Measurements from ENCODE around the gene PAK2. TPM values are rescaled to one million over a fixed set of nuclear protein-coding genes. Genes with fewer than 3 reads are reported as not detected.

Gene PAK2
- polyA plus RNA-seq, 1 of the 3 experiments (the other 2 are of a cell fraction): 27.9 TPM

GRCh38 chr3:196700801-196701200 lies 38.9 kb upstream of the PAK2 start:
- POLR2A ChIA-PET: no interaction called here
- CTCF ChIA-PET: no interaction called here

GRCh38 chr3:196706327-196706726 lies 33.3 kb upstream of the PAK2 start:
- no peak overlapping the region for H3K4me3 ChIP-seq (ENCODE audit: low read depth in 2 of 2, low read length in 1 of 2)

More at GRCh38 chr3:196700801-196701200, 38.9 kb upstream of the PAK2 start:
- WGBS (ENCODE audit: low lambda C conversion rate): 68% methylated on average over 4 of the region's 4 CpGs
- H3K27me3 ChIP-seq (ENCODE audit: insufficient read depth): no peaks in the 10 kb centered on the region
- no peak overlapping the region for H2AFZ ChIP-seq (ENCODE audit: low read depth)
- H3K79me2 ChIP-seq (ENCODE audit: insufficient read depth): no peaks in the 10 kb centered on the region
- no peaks in the 10 kb centered on the region for H3K9me2 ChIP-seq
- H3K9ac ChIP-seq: no peak overlapping the region
- no peak overlapping the region for H3K4me2 ChIP-seq
- TF ChIP-seq EP300 (IDR thresholded peaks at IDR 0.05; ENCODE audit: borderline replicate concordance in 1 of 2, low read depth in 1 of 2, low read length in 1 of 2) (no peak), TAF1 (IDR thresholded peaks at IDR 0.05; ENCODE audit: borderline replicate concordance, low read depth, low read length) (no peak), POLR2AphosphoS5 (IDR thresholded peaks at IDR 0.05; ENCODE audit: low read depth, low read length) (no peak), TCF12 (IDR thresholded peaks at IDR 0.05) (no peak), RXRA (IDR thresholded peaks at IDR 0.05; ENCODE audit: borderline replicate concordance, low read depth) (no peak), EZH2phosphoT487 (IDR thresholded peaks at IDR 0.05; ENCODE audit: borderline replicate concordance, low read depth) (no peak), FOXM1 (IDR thresholded peaks at IDR 0.05; ENCODE audit: low read depth) (no peak), RFX5 (IDR thresholded peaks at IDR 0.05; ENCODE audit: low read length) (no peak), ELF1 (IDR thresholded peaks at IDR 0.05) (no peak), FOSL2 (IDR thresholded peaks at IDR 0.05; ENCODE audit: borderline replicate concordance, low read depth) (no peak), PBX3 (IDR thresholded peaks at IDR 0.05) (no peak), YY1 (IDR thresholded peaks at IDR 0.05; ENCODE audit: low read depth) (no peak), MXI1 (IDR thresholded peaks at IDR 0.05; ENCODE audit: low read depth, low read length) (no peak), SIN3A (IDR thresholded peaks at IDR 0.05; ENCODE audit: borderline replicate concordance, low read depth, low read length) (no peak), CTCF (IDR thresholded peaks at IDR 0.05) (no peak)
- H3F3A ChIP-seq (replicated peaks; ENCODE audit: insufficient read depth): no peaks in the 10 kb centered on the region
- H3K4me1 ChIP-seq (ENCODE audit: control insufficient read depth in 1 of 2, insufficient read depth in 2 of 2, low read depth in 1 of 2, low read length in 1 of 2): no peaks in the 10 kb centered on the region
- H3K4me3 ChIP-seq (ENCODE audit: low read depth in 2 of 2, low read length in 1 of 2): no peak overlapping the region
- H3K36me3 ChIP-seq (replicated peaks in 1 of 2; ENCODE audit: control insufficient read depth in 1 of 2, insufficient read depth in 2 of 2, low read length in 1 of 2): no peaks in the 10 kb centered on the region
- H3K9me3 ChIP-seq: no peaks in the 10 kb centered on the region
- no peak overlapping the region for H3K27ac ChIP-seq (ENCODE audit: low read depth in 2 of 2, low read length in 1 of 2)
- no peak for DNase-seq
- H4K20me1 ChIP-seq (ENCODE audit: insufficient read depth): no peaks in the 10 kb centered on the region

More at GRCh38 chr3:196706327-196706726, 33.3 kb upstream of the PAK2 start:
- H3F3A ChIP-seq (replicated peaks; ENCODE audit: insufficient read depth): peaks cover 6% of the 10 kb centered on the region
- H3K9ac ChIP-seq: no peak overlapping the region
- WGBS (ENCODE audit: low lambda C conversion rate): 79% methylated on average over 5 of the region's 5 CpGs
- 0 out of 2 replicates have a peak, but pooled peaks cover 4% of the 10 kb centered on the region for H3K79me2 ChIP-seq (ENCODE audit: insufficient read depth)
- H4K20me1 ChIP-seq (ENCODE audit: insufficient read depth): no peaks in the 10 kb centered on the region
- H3K9me3 ChIP-seq: no peaks in the 10 kb centered on the region
- no peak for TF ChIP-seq CHD2 (IDR thresholded peaks at IDR 0.05; ENCODE audit: low read length, partially characterized antibody)
- no peak for TF ChIP-seq ZBTB33 (IDR thresholded peaks at IDR 0.05; ENCODE audit: borderline replicate concordance, low read depth)
- no peak for TF ChIP-seq GABPA (IDR thresholded peaks at IDR 0.05; ENCODE audit: low read depth)
- no peak for TF ChIP-seq CTCF (IDR thresholded peaks at IDR 0.05)
- TF ChIP-seq FOSL2 (IDR thresholded peaks at IDR 0.05; ENCODE audit: borderline replicate concordance, low read depth): no peak
- no peak overlapping the region for H3K27ac ChIP-seq (ENCODE audit: low read depth in 2 of 2, low read length in 1 of 2)
- H3K4me1 ChIP-seq (ENCODE audit: control insufficient read depth in 1 of 2, insufficient read depth in 2 of 2, low read depth in 1 of 2, low read length in 1 of 2): peaks cover 0 to 3% of the 10 kb centered on the region in 2 experiments; a peak in 1 of 4 replicates
- H3K36me3 ChIP-seq (replicated peaks in 1 of 2; ENCODE audit: control insufficient read depth in 1 of 2, insufficient read depth in 2 of 2, low read length in 1 of 2): no peaks in the 10 kb centered on the region
- no peak for DNase-seq
- H2AFZ ChIP-seq (ENCODE audit: low read depth): no peak overlapping the region
- no peaks in the 10 kb centered on the region for H3K27me3 ChIP-seq (ENCODE audit: insufficient read depth)
- H3K9me2 ChIP-seq: no peaks in the 10 kb centered on the region
- no peak overlapping the region for H3K4me2 ChIP-seq
- ChIA-PET CTCF (interaction anchor here (1.7 kb wide), 1 partner anchor 97 kb away, joined by 4 read pairs; no protein-coding TSS in a partner anchor), POLR2A (no interaction called here)
